A673 (cell line): ENCODE data around the gene ANKRD55. TPM values are rescaled to one million over a fixed set of nuclear protein-coding genes. Genes with fewer than 3 reads are reported as not detected.
"Not testable (repeated sequence)": the region's sequence is repeated elsewhere in the genome, so short reads cannot be mapped to it uniquely, and the experiment has no call there.

ENCODE experiments used
- BruUV-seq: library from RNA; stranded (reverse); fragments of 400-500 nt; replicated peaks from 2 replicates; lab custom pipeline; 2021; lab: Mats Ljungman, UMichigan
- CTCF ChIA-PET: fragments of 300-600 bp; sonication (Branson Sonifier 250); formaldehyde crosslinking; loops from one replicate; lab custom pipeline; 2022; ENCODE audit warnings: antibody characterized with exemption; lab: Charles Lee
- POLR2A ChIA-PET: fragments of 300-600 bp; sonication (Branson Sonifier 250); formaldehyde crosslinking; loops from one replicate; lab custom pipeline; 2022; ENCODE audit warnings: antibody characterized with exemption; ENCODE audit not compliant: low non-redundant PET; lab: Charles Lee
- DNase-seq: peaks from one replicate; pipeline ENCODE4 v3.0.0-alpha.2; 2015; ENCODE audit warnings: low spot score
- H3K27ac ChIP-seq: fragments of 200-600 bp; sonication (generic); 2 replicates; pipeline ENCODE4 v1.5.1; 2016; ENCODE audit warnings: mixed run types, low read depth, mild to moderate bottlenecking, mixed read lengths, antibody characterized with exemption, low read length; ENCODE audit not compliant: poor library complexity, severe bottlenecking
- H3K27me3 ChIP-seq: fragments of 200-600 bp; sonication (generic); replicated peaks from 2 replicates; pipeline ENCODE4 v1.6.1; 2017; ENCODE audit warnings: mixed run types, low read depth, mild to moderate bottlenecking, mixed read lengths, antibody characterized with exemption, low read length; ENCODE audit not compliant: insufficient read depth, poor library complexity
- H3K36me3 ChIP-seq: fragments of 200-600 bp; sonication (generic); 2 replicates; pipeline ENCODE4 v1.6.1; 2016; ENCODE audit warnings: mixed run types, mild to moderate bottlenecking, mixed read lengths, antibody characterized with exemption, low read length; ENCODE audit not compliant: insufficient read depth, poor library complexity, severe bottlenecking
- H3K4me1 ChIP-seq: fragments of 200-600 bp; sonication (generic); 2 replicates; pipeline ENCODE4 v1.6.1; 2017; ENCODE audit warnings: mixed run types, mild to moderate bottlenecking, mixed read lengths, antibody characterized with exemption, low read length; ENCODE audit not compliant: insufficient read depth, poor library complexity, severe bottlenecking
- H3K4me3 ChIP-seq: fragments of 200-600 bp; sonication (generic); 2 replicates; pipeline ENCODE4 v1.5.1; 2016; ENCODE audit warnings: low read depth, mixed run types, mild to moderate bottlenecking, mixed read lengths, low read length; ENCODE audit not compliant: poor library complexity, severe bottlenecking
- H3K9me3 ChIP-seq: fragments of 200-600 bp; sonication (generic); 2 replicates; pipeline ENCODE4 v1.6.1; 2016; ENCODE audit warnings: mixed run types, low read depth, mild to moderate bottlenecking, mixed read lengths, antibody characterized with exemption, low read length; ENCODE audit not compliant: poor library complexity, severe bottlenecking
- EZH2 ChIP-seq: fragments of 200-600 bp; sonication (generic); IDR thresholded peaks from 2 replicates; pipeline ENCODE4 v1.6.1; 2017; ENCODE audit warnings: borderline replicate concordance, low read depth, mild to moderate bottlenecking, mixed read lengths, antibody characterized with exemption, low read length; ENCODE audit not compliant: poor library complexity, severe bottlenecking
- intact Hi-C: fragments of 100-400 bp; cut with micrococcal nuclease; formaldehyde crosslinking; loops from one replicate; pipeline ENCODE4 v1.10.0; 2022; ENCODE audit not compliant: unreplicated experiment
- total RNA-seq: library from RNA; stranded (reverse); gene quantifications from 2 replicates; pipeline ENCODE4 v1.2.3, GENCODE V29; 2021
- TF ChIP-seq, protein P1 (sequence below): fragments of 300-800, 200-600 bp; sonication (generic); conservative IDR thresholded peaks from 2 replicates; pipeline ENCODE4 v1.5.1; 2017; ENCODE audit warnings: low read depth, mild to moderate bottlenecking, antibody characterized with exemption, low read length, moderate library complexity, mixed read lengths

ANKRD55 gene
- total RNA-seq, 1 experiment from 2014 or later = not detected

DNA sequence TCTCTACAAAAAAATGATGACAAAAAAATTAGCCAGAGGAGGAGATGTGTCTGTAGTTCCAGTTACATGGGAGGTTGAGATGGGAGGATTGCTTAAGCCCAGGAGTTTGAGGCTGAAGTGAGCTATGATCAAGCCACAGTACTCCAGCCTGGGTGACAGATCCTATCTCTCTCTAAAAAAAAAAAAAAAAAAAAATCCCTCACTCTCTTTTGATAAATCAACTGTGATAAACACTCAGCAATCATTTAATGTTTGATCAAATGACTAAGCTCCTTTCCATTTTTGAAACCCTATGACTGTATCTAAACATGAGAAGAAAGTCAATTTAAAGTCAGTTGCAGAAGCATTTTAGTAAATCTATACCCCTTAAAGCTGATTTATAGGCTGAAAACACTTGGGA, 126.3 kb downstream of the ANKRD55 start:
- Histone ChIP-seq H3K4me3 (no peak overlapping the region), H3K27ac (no peak overlapping the region), H3K36me3 (no peaks in the 10 kb centered on the region), H3K9me3 (no peaks in the 10 kb centered on the region), H3K4me1 (no peaks in the 10 kb centered on the region), H3K27me3 (no peaks in the 10 kb centered on the region)
- no TSS peak for BruUV-seq
- DNase-seq = no peak
- ChIA-PET CTCF (no interaction called here), POLR2A (no interaction called here)
- intact Hi-C loops = no loop called here
- TF ChIP-seq, protein P1, sequence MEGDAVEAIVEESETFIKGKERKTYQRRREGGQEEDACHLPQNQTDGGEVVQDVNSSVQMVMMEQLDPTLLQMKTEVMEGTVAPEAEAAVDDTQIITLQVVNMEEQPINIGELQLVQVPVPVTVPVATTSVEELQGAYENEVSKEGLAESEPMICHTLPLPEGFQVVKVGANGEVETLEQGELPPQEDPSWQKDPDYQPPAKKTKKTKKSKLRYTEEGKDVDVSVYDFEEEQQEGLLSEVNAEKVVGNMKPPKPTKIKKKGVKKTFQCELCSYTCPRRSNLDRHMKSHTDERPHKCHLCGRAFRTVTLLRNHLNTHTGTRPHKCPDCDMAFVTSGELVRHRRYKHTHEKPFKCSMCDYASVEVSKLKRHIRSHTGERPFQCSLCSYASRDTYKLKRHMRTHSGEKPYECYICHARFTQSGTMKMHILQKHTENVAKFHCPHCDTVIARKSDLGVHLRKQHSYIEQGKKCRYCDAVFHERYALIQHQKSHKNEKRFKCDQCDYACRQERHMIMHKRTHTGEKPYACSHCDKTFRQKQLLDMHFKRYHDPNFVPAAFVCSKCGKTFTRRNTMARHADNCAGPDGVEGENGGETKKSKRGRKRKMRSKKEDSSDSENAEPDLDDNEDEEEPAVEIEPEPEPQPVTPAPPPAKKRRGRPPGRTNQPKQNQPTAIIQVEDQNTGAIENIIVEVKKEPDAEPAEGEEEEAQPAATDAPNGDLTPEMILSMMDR = no peak
- TF ChIP-seq EZH2 = no peak

DNA sequence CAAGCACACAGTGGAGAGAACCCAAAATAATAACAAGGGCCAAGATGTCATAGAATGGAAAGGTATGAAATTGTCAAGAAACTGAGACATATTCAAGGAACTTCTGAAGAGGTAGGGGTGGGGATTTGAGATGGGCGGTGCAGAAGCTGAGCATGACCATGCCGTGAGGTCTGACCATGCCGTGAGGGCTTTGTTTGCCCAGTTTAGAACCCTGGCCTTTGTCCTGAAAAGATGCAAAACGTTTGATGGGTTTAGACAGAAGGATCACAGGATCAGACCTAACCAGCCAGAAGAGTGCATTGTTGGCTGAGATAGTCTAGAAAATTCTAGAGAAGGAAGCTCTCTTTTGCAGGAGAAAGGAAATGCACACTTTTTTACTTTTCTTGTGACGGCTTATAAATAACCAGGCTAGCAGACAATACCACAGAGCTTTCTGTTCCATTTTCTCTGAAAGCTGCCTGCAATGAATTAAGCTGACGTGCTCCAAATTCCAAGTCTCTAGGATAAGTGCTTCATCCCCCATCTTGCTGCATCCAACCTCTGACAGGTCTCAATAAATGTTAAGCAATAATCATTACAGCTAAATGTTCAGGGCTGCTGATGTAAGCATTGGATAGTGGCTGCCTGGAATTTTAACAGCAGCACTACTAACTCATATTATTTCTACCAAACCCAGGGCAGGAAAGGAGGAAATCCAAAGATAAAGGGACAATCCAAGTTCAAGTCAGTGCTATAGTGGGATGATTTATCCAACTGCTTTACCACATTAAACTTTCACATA, 127.4 kb downstream of the ANKRD55 start:
- Histone ChIP-seq H3K27ac (no peak overlapping the region), H3K27me3 (no peaks in the 10 kb centered on the region), H3K36me3 (no peaks in the 10 kb centered on the region), H3K9me3 (no peaks in the 10 kb centered on the region), H3K4me3 (no peak overlapping the region), H3K4me1 (no peaks in the 10 kb centered on the region)
- BruUV-seq = no TSS peak
- no peak for DNase-seq
- intact Hi-C loops = no loop called here
- ChIA-PET CTCF (no interaction called here), POLR2A (interaction anchor here (0.7 kb wide), 1 partner anchor 10 kb away, joined by 9 read pairs; no protein-coding TSS in a partner anchor)
- TF ChIP-seq, protein P1 = no peak
- TF ChIP-seq EZH2 = no peak

DNA sequence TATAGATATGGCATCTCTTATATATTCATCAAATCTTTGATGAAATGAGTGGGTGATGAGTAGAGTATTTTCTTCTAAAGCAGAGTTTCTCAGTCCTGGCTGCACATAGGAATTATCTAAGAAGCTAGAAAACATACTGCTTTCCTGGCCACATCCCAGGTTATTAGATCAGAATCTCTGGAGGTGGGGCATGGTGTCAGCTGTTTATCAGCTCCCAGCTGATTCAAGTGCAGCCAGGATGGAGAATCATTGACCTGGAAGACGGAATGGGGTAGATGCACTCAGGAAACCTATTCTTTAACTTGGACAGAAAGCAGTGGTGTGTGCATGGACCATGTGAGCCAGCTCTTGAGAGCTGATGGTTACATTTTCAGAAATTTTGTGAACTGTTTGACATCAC, 130.2 kb downstream of the ANKRD55 start:
- DNase-seq = no peak
- Histone ChIP-seq H3K9me3 (no peaks in the 10 kb centered on the region), H3K27ac (no peak overlapping the region), H3K4me3 (no peak overlapping the region), H3K36me3 (no peaks in the 10 kb centered on the region), H3K4me1 (peaks cover 7% of the 10 kb centered on the region), H3K27me3 (no peaks in the 10 kb centered on the region)
- intact Hi-C loops = no loop called here
- TF ChIP-seq, protein P1 = no peak
- no peak for TF ChIP-seq EZH2
- ChIA-PET CTCF (no interaction called here), POLR2A (no interaction called here)
- BruUV-seq = no TSS peak

DNA sequence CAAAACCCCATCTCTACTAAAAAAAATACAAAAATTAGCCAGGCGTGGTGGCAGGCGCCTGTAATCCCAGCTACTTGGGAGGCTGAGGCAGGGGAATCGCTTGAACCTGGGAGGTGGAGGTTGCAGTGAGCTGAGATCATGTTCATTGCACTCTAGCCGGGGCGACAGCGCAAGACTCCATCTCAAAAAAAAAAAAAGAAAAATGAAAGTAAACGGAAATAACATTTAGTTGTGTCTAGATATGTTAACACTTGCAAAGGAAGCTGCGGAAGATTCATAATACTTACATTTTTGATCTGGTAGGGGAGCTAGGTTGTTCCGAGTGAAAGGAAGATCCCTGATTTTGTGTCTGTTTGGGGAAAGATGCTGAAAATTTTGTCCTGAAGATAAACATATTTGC, 130.9 kb downstream of the ANKRD55 start:
- H3K27ac ChIP-seq, H3K4me1 ChIP-seq, H3K36me3 ChIP-seq, H3K9me3 ChIP-seq, intact Hi-C loops, CTCF ChIA-PET, POLR2A ChIA-PET, DNase-seq, H3K27me3 ChIP-seq, BruUV-seq, H3K4me3 ChIP-seq: not testable (repeated sequence)
